Neural crest cell (in vitro differentiated cells): Measurements from ENCODE around the gene SLC17A7. TPM values are rescaled to one million over a fixed set of nuclear protein-coding genes. Genes with fewer than 3 reads are reported as not detected.

Experiments used
- DNase-seq: peaks from one replicate; pipeline ENCODE4 v3.0.0; 2021; ENCODE audit warnings: low read depth, mixed read lengths, low spot score
- H3K27ac Mint-ChIP-seq: one replicate; pipeline ENCODE4 v1.8.0; 2021; ENCODE audit warnings: mild to moderate bottlenecking, mixed read lengths; ENCODE audit not compliant: unreplicated experiment
- H3K27me3 Mint-ChIP-seq: 2 replicates; pipeline ENCODE4 v1.8.0; 2021; ENCODE audit warnings: low read depth, mild to moderate bottlenecking, mixed read lengths
- H3K36me3 Mint-ChIP-seq: 2 replicates; pipeline ENCODE4 v1.8.0; 2021; ENCODE audit warnings: low read depth, mild to moderate bottlenecking, mixed read lengths
- H3K4me1 Mint-ChIP-seq: 2 replicates; pipeline ENCODE4 v1.8.0; 2021; ENCODE audit warnings: mixed read lengths
- H3K4me3 Mint-ChIP-seq: one replicate; pipeline ENCODE4 v1.8.0; 2021; ENCODE audit warnings: mild to moderate bottlenecking, mixed read lengths
- H3K9me3 Mint-ChIP-seq: 2 replicates; pipeline ENCODE4 v1.8.0; 2021; ENCODE audit warnings: mixed read lengths
- total RNA-seq: library from RNA; stranded (reverse); gene quantifications from 2 replicates; pipeline ENCODE4 v1.2.1, GENCODE V29; 2021
- TF ChIP-seq, protein P1 (sequence below): fragments of 200-600 bp; sonication (generic); conservative IDR thresholded peaks from 2 replicates; pipeline ENCODE4 v1.5.0; 2021; ENCODE audit warnings: antibody characterized with exemption, mild to moderate bottlenecking

SLC17A7 gene
- total RNA-seq, 1 donor from 2014 or later: 0.23 TPM

GRCh38 chr19:49434907-49435583 lies 6.3 kb downstream of the SLC17A7 start:
- Mint-ChIP-seq H3K27ac (no peak overlapping the region), H3K36me3 (no peaks in the 10 kb centered on the region), H3K27me3 (peaks cover 100% of the 10 kb centered on the region), H3K4me1 (peaks cover 1% of the 10 kb centered on the region), H3K4me3 (peak overlapping the region; percentile 0), H3K9me3 (no peaks in the 10 kb centered on the region)
- TF ChIP-seq, protein P1, sequence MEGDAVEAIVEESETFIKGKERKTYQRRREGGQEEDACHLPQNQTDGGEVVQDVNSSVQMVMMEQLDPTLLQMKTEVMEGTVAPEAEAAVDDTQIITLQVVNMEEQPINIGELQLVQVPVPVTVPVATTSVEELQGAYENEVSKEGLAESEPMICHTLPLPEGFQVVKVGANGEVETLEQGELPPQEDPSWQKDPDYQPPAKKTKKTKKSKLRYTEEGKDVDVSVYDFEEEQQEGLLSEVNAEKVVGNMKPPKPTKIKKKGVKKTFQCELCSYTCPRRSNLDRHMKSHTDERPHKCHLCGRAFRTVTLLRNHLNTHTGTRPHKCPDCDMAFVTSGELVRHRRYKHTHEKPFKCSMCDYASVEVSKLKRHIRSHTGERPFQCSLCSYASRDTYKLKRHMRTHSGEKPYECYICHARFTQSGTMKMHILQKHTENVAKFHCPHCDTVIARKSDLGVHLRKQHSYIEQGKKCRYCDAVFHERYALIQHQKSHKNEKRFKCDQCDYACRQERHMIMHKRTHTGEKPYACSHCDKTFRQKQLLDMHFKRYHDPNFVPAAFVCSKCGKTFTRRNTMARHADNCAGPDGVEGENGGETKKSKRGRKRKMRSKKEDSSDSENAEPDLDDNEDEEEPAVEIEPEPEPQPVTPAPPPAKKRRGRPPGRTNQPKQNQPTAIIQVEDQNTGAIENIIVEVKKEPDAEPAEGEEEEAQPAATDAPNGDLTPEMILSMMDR: no peak
- no peak for DNase-seq

- Mint-ChIP-seq H3K4me1 (peaks cover 10% of the 10 kb centered on the region), H3K36me3 (no peaks in the 10 kb centered on the region), H3K27ac (no peak overlapping the region), H3K4me3 (no peak overlapping the region), H3K27me3 (peaks cover 100% of the 10 kb centered on the region), H3K9me3 (no peaks in the 10 kb centered on the region)
- TF ChIP-seq, protein P1: no peak
- no peak for DNase-seq
Measured at GRCh38 chr19:49433240-49433901, 8.0 kb downstream of the SLC17A7 start.

GRCh38 chr19:49432141-49433073 lies 8.9 kb downstream of the SLC17A7 start:
- H3K4me1 Mint-ChIP-seq: peaks cover 17% of the 10 kb centered on the region
- no peak for DNase-seq
- peaks cover 99% of the 10 kb centered on the region for H3K27me3 Mint-ChIP-seq
- no peak overlapping the region for H3K4me3 Mint-ChIP-seq
- no peak overlapping the region for H3K27ac Mint-ChIP-seq
- TF ChIP-seq, protein P1: no peak
- H3K36me3 Mint-ChIP-seq: no peaks in the 10 kb centered on the region
- no peaks in the 10 kb centered on the region for H3K9me3 Mint-ChIP-seq

DNA sequence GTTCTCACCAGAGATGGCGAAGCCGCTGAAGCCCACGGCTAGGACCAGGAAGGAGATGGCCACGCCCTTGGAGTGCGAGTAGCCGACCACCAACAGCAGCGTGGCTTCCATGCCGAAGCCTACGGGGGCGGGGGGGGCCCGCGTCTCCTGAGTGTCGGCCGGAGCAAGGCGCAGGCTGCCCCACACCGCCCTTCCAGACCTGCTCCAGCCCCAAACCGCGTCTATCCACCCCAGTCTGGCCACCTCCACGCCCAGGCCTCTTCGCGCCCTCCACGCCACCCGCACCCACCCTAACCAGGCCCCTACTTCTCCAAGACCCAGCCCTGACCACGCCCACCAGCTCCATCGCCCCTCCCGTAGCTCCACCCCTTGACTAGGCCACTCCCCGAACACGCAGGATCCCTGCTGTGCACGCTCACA lies 10.0 kb downstream of the SLC17A7 start:
- H3K36me3 Mint-ChIP-seq: no peaks in the 10 kb centered on the region
- no peak overlapping the region for H3K4me3 Mint-ChIP-seq
- TF ChIP-seq, protein P1: no peak
- H3K9me3 Mint-ChIP-seq: no peaks in the 10 kb centered on the region
- peaks cover 99% of the 10 kb centered on the region for H3K27me3 Mint-ChIP-seq
- H3K4me1 Mint-ChIP-seq: peaks cover 19% of the 10 kb centered on the region
- no peak for DNase-seq
- no peak overlapping the region for H3K27ac Mint-ChIP-seq

DNA sequence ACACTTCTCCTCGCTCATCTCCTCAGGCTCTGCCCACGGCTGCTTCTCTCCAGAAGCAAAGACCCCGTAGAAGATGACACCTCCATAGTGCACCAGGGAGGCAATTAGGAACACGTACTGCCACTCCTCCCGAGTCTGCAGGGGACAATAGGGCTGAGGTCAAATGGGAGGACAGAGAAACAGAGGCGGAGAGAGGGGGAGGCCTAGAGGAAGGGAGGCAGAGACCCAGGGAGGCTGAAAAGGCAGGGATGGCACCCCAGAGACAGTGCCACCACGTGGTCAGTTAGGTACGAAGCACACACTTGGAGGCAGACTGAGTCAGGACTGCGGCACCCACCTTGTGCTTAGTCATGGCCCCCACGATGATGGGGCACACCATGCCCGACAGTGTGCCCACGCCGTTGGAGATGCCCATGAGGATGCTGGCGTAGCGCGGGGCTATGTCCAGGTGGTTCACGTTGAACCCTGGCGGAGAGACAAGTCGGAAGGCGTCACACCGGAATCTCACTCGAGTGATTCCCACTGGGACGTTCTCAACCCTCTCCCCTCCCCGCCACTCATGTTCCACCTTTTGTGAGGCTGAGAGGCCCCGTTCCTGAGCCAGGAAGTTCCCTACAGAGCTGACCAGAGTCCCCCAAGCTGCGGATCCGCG lies 10.5 kb downstream of the SLC17A7 start:
- Mint-ChIP-seq H3K4me3 (no peak overlapping the region), H3K27me3 (peaks cover 99% of the 10 kb centered on the region), H3K27ac (no peak overlapping the region), H3K36me3 (no peaks in the 10 kb centered on the region), H3K9me3 (no peaks in the 10 kb centered on the region), H3K4me1 (peaks cover 21% of the 10 kb centered on the region)
- DNase-seq: no peak
- TF ChIP-seq, protein P1: peak; percentile 34
